ENCODE measurements around the gene RAF1.
"Not testable (repeated sequence)": the region's sequence is repeated elsewhere in the genome, so short reads cannot be mapped to it uniquely, and the experiment has no call there.

DNA sequence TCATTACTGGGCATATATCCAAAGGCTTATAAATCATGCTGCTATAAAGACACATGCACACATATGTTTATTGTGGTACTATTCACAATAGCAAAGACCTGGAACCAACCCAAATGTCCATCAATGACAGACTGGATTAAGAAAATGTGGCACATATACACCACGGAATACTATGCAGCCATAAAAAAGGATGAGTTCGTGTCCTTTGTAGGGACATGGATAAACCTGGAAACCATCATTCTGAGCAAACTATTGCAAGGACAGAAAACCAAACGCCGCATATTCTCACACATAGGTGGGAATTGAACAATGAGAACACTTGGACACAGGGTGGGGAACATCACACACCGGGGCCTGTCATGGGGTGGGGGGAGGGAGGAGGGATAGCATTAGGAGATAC is 23.1 kb downstream of the RAF1 start:
- not testable (repeated sequence) for TF ChIP-seq POLR2A (IDR thresholded peaks at IDR 0.05)
- TF ChIP-seq, protein P1, sequence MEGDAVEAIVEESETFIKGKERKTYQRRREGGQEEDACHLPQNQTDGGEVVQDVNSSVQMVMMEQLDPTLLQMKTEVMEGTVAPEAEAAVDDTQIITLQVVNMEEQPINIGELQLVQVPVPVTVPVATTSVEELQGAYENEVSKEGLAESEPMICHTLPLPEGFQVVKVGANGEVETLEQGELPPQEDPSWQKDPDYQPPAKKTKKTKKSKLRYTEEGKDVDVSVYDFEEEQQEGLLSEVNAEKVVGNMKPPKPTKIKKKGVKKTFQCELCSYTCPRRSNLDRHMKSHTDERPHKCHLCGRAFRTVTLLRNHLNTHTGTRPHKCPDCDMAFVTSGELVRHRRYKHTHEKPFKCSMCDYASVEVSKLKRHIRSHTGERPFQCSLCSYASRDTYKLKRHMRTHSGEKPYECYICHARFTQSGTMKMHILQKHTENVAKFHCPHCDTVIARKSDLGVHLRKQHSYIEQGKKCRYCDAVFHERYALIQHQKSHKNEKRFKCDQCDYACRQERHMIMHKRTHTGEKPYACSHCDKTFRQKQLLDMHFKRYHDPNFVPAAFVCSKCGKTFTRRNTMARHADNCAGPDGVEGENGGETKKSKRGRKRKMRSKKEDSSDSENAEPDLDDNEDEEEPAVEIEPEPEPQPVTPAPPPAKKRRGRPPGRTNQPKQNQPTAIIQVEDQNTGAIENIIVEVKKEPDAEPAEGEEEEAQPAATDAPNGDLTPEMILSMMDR (IDR thresholded peaks at IDR 0.05), result not testable (repeated sequence)
